GM21423 (cell line): ENCODE measurements around the gene CA10.

Experiments
- ATAC-seq: cut with Tn5 transposase; IDR thresholded peaks from one replicate; pipeline ENCODE4 v1.9.1; 2021; ENCODE audit warnings: mild to moderate bottlenecking, moderate library complexity; ENCODE audit not compliant: unreplicated experiment

CA10 gene

GRCh38 chr17:52158450-52159042 lies at the start of gene CA10:
Gene CA10, minus strand, starts transcription at chr17:52158714.
- no peak for ATAC-seq

- ATAC-seq = no peak
These were observed 49.3 kb upstream of the CA10 start for GRCh38 chr17:52207796-52208195.

DNA sequence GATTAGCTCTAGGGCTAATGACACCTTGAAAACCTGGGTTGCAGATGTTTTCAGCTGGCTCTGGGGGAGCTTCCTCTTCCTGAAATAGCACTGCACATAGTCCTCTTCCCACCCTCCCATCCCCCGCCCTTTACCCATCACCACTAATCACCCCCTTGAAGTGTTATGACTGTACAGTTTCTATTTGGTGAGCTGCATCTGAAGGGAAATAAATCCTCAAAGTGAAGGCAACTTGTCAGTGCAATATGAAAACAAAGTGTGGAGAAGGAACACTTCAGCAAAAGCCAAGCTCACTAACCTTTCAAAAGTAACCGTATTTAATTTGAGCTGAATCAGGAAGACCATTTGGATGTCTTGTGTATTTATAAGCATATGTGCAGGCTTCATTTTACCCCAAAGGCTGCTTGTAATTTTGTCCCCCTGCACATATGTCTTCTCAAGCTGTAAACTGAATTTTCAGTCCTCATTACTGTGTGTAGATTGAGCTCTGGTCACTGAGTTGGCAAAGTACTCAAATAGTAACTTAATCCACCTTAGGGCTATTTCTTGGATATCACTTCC lies 44.1 kb upstream of the CA10 start:
- ATAC-seq = no peak

- no peak for ATAC-seq
These were observed 43.4 kb upstream of the CA10 start for GRCh38 chr17:52201767-52202519.

DNA sequence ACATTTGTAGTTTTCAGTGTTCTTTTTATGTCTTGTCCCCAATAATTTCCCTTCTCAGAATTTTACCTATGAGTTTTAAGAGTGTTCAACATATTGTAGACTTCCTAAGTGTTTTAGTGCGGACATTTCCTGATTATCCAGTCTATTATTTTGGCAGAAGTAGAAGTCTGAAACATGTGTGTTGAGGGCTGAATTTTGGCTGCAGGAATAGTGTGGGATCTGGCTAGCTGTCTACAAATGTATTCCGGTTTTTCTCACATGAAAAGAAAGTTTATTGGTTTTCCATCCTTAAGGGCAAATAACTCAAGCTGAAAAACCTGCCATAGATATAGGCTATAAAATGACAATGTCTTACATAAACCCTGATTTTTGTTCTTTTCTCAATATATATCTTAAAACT lies 33.0 kb upstream of the CA10 start:
- no peak for ATAC-seq

GRCh38 chr17:52181782-52182181 lies 23.3 kb upstream of the CA10 start:
- ATAC-seq = no peak

DNA sequence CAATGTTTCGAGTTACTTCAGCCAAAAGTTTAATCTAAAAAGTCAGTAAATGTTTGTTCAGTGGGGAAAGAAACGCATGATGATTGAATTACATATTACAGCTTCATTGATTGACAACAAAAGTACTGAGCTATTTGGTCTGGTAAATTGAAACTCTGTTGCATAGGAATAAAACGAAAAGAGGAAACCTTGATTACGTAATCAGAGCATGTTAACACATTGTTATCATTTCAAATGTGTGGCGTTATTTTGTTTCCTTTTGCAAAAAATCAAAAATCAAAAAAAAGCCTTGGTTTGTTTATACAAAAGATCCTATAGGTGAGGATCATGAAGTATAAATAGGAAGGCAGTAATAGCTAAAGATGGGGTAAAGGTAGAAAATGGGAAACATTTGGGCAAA lies 19.5 kb upstream of the CA10 start:
- no peak for ATAC-seq

DNA sequence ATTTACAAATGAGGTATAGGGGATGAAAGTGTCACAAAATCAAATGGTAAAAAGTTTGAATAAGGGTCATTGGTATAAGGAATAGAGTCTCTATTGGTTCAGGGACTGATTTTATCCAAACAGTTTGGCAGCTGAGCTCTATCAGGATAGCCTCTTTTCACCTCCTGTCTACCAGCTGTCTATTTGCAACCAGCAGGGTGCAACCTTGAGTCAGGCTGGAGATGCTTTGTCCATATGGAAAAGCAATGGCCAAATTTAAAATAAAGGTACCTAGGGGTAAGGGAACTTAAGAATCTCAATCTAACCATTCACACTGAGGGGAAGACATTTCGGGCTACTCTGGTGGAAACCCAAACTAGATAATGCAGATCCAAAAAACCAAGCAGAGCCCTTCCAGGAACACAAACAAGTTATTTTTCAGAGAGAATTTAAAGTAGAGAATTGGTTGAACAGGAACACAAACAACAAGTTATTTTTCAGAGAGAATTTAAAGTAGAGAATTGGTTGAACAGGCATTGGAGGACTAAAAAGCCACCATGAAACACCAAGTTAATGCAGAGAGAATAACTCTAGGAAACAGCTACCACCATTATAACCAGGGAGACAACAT lies 12.6 kb upstream of the CA10 start:
- no peak for ATAC-seq

GRCh38 chr17:52160136-52160567 lies 1.6 kb upstream of the CA10 start:
- no peak for ATAC-seq

DNA sequence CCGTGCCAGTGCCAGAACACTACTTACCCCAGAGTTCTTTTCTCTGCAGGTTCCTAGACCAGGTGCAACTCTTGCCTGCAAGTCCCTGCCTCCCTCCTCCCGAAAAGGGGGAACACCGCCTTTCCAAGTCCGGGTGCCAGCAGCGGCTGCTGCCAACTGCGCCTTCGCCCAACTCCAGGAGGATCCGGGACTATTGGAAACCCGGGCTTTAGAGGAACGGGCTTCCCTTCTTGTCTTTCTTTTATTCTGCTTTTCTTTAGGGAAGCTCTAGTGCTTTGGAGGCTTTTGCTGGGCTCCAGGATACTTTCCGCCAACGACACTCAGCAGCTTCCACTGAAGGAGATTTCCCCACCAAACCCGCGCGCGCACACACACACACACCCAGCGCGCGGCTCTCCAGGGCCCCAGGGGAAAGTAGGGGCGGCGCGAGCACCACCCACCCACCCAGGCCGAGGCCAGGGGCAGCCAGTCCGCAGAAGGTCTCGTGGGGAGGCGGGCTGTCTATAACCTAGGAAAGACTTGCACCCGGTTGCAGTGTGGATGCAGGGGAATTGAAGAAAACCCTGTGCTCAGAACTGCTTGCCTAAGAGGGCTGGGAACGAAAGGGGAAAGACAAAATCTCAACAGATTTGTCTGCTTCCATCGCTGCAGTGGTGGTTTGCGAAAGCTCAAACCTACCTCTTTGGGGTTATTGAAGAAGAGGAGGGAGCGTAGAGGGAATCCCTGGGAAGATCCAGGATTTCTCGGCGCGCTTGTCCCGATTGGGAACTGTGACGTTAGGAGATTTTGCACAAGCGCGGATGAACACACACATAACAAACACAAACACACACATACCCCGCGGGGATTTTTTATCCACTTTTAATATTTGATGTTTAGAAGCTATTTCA lies 977 bp upstream of the CA10 start:
- ATAC-seq = no peak

DNA sequence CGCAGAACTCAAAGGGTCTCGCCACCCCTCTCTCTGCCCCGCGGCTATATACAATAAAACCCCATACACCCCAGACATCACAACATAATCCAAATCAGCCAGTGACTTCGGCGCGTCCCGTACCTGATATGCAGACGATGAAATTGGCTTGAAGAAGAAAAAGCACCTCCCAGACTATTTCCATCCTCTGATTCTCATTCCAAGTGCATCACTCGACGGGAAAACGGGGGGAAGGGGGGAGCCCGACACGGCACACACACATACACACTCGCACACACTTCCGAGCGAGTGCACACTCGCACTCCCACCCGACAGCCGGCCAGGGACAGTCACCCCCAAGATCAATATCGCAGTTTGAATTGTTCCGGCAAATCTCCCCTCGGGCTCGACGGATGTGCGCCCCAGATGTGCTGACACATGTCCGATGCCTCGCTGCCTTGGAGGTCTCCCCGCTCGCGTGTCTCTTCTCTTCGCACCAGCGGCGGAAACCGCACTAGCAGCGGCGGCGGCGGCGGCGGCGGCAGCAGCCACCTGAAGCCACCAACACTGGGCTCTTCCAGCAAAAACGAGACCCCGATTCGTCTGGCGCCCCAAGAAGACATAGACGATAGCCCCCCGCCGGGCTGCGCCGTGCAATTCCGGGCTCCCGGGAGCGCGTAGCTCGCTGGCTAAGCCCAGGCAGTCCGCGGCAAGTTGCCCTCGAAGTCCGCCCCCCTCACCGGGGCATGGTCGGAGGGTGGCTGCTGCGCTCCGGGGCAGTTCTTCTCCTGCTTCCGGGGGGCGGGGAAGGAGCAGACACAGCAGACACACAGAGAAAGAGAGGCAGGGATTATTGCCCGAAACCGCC lies 688 bp downstream of the CA10 start:
- no peak for ATAC-seq

GRCh38 chr17:52156576-52157570 lies 1.6 kb downstream of the CA10 start:
- ATAC-seq = no peak

GRCh38 chr17:52155301-52155700 lies 3.2 kb downstream of the CA10 start:
- ATAC-seq = no peak

DNA sequence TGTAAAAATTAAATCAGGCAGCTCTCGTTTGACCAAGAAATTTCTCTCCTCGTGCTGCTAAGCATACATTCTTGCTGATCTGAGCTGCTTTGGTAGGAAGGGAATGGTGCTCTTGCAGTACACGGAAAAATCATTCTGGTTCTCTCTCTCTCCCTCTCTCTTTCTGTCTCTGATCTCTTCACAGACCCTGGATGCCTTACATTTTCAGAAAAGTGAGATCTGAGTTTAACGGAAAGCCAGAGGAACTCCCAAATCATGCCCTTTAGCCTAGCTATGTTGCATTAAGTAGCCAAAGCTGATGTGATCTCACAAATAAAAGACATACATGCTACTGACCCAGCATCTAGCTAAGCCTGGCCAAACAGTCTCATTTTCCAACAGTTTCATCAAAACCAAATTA lies 4.0 kb downstream of the CA10 start:
- no peak for ATAC-seq

DNA sequence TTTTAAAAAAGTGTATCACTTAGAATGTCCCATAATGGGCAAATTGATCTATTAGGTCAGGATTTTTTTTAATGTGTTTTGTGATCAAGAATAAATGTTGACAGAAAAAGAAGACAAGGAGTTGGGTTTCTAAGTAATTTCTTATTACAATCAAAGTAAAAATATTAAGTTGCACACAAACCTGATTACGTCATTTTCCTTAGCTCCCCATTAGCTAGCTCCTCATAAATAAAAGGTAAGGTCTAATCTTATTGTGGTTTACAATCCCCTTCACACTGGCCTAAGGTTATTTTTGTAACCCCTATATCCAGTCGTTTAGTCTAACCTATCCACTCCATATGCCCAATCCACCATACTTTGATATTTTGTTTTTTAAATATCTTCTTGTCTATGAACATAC lies 7.6 kb downstream of the CA10 start:
- no peak for ATAC-seq

DNA sequence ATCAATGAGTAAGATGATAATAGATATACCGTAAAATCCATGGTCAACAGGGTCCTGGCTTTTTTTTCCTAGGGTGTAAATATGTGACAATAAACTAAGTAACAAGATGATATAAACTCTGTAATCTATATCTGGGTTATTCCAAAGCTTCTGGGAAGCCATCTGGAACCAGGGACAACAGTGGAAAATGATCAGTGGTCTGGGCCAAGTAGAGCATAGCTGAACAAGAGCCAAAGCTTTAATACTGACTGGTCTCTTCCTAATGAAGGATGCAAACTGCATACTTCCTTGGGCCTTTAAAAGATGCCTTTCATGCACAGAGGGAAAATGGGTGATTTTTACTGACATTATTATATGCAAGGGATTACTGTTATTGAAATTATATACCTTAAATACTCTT lies 8.9 kb downstream of the CA10 start:
- no peak for ATAC-seq

- no peak for ATAC-seq
These were observed 9.6 kb downstream of the CA10 start for GRCh38 chr17:52148969-52149351.

DNA sequence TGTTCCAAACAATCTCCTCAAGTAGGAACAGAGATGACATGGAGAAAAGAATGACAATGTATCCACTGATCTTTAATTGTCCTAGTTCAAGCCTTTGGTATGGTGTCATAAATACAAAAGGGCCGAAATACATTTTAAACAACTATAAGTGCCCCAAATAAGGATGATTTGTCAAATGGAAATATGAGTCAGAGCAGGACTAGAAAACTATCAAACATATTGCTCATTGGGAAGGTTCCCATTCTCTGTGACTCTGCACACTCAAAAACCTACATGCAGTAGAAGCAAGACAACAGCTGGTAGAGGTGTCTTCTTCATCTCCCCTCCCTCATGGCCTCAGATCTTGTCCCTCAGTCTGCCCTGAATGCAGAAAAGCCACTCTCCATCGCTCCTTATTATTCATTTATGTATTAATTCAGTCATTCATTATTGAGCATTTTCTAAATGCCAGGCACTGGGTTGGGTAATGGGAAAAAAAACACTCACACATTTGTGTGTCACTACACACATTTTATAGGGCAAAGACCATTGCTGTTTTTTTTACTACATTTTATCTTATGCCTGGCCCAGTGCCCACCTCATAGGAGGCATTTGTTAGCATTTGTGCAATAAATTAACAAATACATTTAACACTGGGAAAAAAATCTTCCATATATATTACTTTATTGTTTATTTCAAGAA lies 10.1 kb downstream of the CA10 start:
- ATAC-seq = peak; percentile 6
